Stimulated activated CD8-positive, alpha-beta memory T cell treated with anti-CD3 and anti-CD28 coated beads, Interleukin-2, amount 100 ng/mL, for 48 hours (primary cell): ENCODE measurements around the gene ITGB1BP1.

Source experiments
- DNase-seq, 2 donors: peaks; one replicate each; pipeline ENCODE4 v3.0.0-alpha.2; 2020; ENCODE audit warnings: low read depth in 2 of 2

ITGB1BP1 gene

GRCh38 chr2:9424447-9425164 is 1.3 kb upstream of the ITGB1BP1 start:
- DNase-seq: no peak

DNA sequence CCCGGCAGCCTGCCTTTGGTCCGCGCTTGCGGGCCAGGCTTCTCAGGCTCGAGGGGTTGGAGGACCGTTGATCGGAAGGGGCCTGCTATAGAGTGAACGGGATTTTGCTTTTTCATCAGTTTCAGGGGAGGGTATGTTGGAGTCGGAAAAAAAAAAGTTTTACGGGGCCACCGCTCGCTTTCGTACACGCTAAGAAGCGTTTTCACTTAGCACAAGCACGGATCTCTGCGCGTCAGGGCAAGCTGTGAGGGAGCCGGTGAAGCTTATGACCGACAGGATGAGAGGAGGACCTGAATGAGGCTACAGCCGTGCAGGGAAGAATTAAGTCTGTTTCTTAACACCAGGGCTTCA is 569 bp upstream of the ITGB1BP1 start:
- DNase-seq: no peak

GRCh38 chr2:9422321-9423099 is 818 bp downstream of the ITGB1BP1 start:
- DNase-seq: peak in 1 of 2 donors; percentile 46

GRCh38 chr2:9420495-9420894 is 2.8 kb downstream of the ITGB1BP1 start:
- no peak for DNase-seq

- DNase-seq: no peak
Measured at GRCh38 chr2:9419541-9419940, 3.8 kb downstream of the ITGB1BP1 start.

DNA sequence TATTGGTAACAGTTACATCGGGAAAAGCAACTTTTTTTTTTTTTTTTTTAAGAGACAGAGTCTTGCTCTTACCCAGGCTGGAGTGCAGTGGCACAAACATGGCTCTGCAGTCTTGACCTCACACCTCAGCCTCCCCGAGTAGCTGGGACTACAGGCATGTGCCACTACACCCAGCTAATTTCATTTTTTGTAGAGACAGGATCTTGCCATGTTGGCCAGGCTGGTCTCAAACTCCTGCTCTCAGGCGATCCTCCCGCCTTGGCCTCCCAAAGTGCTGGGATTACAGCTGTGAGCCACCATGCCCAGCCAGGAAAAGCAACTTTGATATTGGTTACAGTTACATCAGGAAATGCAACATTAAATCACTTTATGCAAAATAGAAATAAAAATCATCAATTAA is 4.6 kb downstream of the ITGB1BP1 start:
- DNase-seq: no peak

GRCh38 chr2:9417725-9418124 is 5.6 kb downstream of the ITGB1BP1 start:
- no peak for DNase-seq

GRCh38 chr2:9416962-9417316 is 6.4 kb downstream of the ITGB1BP1 start:
- no peak for DNase-seq

GRCh38 chr2:9416267-9416961 is 6.9 kb downstream of the ITGB1BP1 start:
- DNase-seq: no peak

DNA sequence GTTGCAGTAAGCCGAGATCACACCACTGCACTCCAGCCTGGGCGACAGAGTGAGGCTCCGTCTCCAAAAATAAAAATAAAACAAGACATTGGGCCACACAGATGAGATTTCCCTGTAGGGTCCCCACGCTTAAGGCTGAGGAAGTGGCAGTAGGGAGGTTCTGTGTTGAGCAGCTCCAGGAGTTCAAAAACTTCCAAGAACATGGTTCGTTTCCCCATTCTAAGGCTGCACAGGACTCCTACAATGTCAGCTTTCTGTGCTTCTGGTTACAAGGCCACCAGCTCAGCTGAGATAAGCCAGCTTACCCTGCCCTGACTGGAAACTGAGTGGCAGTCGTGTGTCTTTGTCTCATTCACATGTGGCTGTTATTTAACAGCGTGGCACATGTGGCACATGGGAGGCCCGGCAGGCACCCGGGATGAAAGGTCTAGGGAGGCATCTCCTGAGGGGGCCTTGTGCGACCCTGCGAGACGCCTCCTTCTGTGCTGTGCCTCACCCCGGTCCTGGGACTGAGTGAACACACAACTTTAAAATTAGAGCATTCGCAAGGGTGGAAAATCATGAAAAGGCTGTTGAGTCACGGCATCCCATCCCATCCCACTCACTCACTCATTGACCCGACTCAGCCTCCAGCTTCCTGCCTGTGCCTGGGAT is 7.7 kb downstream of the ITGB1BP1 start:
- no peak for DNase-seq

DNA sequence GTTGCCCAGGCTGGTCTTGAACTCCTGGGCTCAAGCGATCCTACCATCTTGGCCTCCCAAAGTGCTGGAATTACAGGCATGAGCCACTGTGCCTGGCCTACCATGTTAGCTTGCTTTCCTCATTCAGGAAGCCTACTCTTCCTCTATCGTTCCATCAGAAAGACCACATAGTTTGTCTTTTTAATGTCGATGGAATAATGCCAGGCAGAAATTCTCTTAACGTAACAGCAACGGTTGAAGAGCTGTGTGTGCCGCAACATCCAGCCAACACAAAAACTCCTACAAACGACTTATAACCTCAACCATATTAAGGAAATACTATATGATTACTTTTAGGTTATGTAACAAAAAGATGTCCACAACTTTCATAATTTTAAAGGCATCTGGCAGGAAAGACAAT is 10.5 kb downstream of the ITGB1BP1 start:
- no peak for DNase-seq

DNA sequence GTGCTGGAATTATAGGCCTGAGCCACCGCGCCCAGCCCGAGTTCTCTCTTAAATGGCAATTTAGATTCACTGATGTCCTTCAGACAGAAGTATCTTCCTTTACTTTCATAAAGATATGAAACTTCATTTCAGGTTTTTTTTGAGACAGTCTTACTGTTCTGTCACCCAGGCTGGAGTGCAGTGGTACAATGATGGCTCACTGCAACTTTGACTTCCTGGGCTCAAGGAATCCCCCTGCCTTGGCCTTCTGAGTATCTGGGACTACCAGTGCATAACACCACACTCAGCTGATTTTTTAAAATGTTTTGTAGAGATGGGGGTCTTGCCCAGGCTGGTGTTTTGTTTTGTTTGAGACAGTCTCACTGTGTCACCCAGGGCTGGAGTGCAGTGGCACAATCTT is 13.2 kb downstream of the ITGB1BP1 start:
- DNase-seq: no peak

GRCh38 chr2:9408641-9409151 is 14.6 kb downstream of the ITGB1BP1 start:
- DNase-seq: no peak

DNA sequence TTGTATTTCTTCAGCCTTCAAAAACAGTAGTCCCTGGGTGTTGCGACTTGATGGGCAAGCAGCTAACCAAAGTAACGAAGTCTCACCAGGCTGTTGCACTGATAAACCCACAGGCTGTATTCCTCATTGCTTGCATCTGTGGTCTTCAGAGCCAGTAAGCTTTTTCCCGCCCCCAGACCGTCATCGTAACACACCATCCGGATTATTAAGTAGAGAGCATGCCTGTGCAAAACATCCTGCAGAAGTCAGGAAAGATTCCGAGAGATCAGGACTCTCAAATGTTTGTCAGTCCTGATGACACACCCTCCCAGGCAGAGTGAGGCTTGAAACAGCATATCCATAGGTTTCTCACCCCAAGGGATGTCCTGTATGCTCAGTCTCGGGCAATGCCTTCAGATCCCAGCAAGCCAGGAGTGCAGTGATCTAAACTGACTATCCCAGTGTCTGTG is 15.9 kb downstream of the ITGB1BP1 start:
- DNase-seq: no peak

GRCh38 chr2:9406529-9407362 is 16.6 kb downstream of the ITGB1BP1 start:
- DNase-seq: no peak

GRCh38 chr2:9405636-9406035 is 17.7 kb downstream of the ITGB1BP1 start:
- DNase-seq: no peak

DNA sequence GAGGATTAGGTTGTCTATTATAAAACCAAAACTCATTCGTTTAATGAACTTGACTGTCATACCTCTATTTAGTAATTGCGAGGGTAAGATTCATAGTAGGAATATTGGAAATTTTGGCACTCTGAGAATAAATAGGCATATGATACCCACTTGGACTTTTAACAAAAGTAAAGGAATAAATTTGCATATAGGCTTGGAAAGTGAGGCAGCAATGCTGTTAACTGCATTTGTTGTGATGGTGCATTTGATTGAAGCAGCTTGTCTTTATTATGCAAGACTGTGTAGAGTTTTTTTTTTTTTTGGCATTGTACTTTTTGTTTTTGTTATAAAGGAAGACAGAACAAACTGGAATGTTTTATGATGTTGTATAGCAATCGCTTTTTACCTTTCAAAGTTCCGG is 18.9 kb downstream of the ITGB1BP1 start:
- DNase-seq: no peak

- no peak for DNase-seq
Measured at GRCh38 chr2:9403924-9404323, 19.4 kb downstream of the ITGB1BP1 start.

DNA sequence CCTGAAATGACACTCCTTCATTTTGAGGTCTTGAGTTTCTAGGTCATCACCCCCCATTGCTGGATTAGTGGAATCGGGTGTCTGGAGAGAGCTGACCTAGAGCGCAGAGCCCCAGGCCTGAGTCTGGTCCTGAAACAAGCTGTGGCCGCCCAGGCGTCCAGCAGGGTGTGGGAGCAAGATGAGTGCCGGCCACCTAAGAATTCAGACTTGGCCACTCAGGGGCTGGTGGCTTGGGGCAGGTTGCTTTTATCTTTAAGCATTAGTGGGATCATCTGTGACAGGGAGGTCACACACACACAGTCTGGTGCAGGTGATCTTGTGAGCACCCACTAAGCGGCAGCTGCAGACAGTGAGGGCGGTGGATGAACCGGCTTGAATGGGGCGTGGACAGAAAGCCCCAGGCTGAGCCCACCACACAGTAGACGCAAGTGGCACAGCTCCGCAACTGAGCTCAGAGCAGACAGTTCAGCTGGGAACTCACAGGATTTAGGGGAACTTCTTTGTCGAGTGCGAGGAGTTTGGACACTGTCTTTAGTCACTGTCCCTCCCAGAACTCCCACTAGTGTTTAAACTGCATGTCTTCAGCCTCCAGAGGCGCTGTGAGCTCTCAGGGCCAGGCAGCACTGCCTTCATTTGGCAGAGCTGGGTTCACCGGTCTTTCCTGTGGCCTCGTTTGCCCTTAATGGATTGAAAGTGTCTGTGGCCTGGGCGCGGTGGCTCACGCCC is 21.5 kb downstream of the ITGB1BP1 start:
- no peak for DNase-seq

- no peak for DNase-seq
Measured at GRCh38 chr2:9401059-9401547, 22.2 kb downstream of the ITGB1BP1 start.
